ENCODE results near the gene NFIX. TPM values are rescaled to one million over a fixed set of nuclear protein-coding genes. Genes with fewer than 3 reads are reported as not detected.
A peak's percentile ranks its signal among the peaks of the same experiment; 100 is the strongest.

NFIX gene
- total and polyA plus RNA-seq, 2 donors, result 2.0 to 10.5 TPM

DNA sequence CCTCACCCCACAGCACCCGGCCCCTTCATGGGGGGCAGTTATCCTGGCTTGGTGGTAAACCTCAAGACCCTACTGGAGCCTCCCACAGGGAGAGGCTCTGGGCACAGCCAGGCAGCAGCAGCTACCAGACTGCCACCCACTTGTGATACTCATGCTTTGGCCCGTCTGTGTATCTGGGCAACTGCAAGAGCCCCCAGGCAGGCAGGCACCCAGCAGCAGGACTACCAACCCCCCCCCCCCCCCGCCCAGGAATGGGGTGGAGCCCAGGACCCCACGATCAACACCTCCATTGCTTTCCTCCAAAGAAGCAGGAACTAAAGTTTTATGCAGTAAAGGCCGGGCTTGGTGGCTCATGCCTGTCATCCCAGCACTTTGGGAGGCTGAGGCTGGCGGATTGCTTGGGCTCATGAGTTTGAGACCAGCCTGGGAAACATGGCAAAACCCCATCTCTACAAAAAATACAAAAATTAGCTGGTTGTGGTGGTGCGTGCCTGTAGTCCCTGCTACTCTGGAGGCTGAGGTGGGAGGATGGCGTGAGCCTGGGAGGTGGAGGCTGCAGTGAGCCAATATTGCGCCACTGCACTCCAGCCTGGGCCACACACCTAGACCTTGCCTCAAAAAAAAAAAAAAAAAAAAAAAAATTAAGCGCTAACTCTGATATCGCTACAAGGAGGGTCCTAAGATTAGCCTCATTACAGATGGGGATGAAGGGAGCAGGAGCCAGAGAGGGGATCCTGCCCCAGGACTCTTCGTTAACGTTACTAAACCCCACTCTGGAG lies 108.5 kb downstream of the NFIX start:
- no peak for DNase-seq (ENCODE audit: low read depth in 6 of 9, low spot score in 9 of 9)
- Histone ChIP-seq H3K27me3 (ENCODE audit: control insufficient read depth in 2 of 2, insufficient read depth in 1 of 2, low read length in 1 of 2) (peaks cover 5 to 43% of the 10 kb centered on the region in 2 donors), H3K36me3 (ENCODE audit: control insufficient read depth in 2 of 2, insufficient read depth in 2 of 2, low read length in 1 of 2) (peaks cover 3% of the 10 kb centered on the region in 2 donors), H3K9me3 (ENCODE audit: control insufficient read depth in 2 of 2, insufficient read depth in 1 of 2, low read length in 1 of 2) (peaks cover 0 to 4% of the 10 kb centered on the region in 2 donors), H3K27ac (ENCODE audit: low read depth in 1 of 2, low read length in 1 of 2) (peak overlapping the region; percentile 36 to 60), H3K4me1 (ENCODE audit: control insufficient read depth in 2 of 2, insufficient read depth in 2 of 2, low read length in 2 of 2) (peaks cover 28 to 61% of the 10 kb centered on the region in 2 donors), H3K4me3 (ENCODE audit: low read length in 2 of 2) (peak overlapping the region; percentile 50 to 53)
- WGBS, result 25% methylated on average over 13 of the region's 13 CpGs

DNA sequence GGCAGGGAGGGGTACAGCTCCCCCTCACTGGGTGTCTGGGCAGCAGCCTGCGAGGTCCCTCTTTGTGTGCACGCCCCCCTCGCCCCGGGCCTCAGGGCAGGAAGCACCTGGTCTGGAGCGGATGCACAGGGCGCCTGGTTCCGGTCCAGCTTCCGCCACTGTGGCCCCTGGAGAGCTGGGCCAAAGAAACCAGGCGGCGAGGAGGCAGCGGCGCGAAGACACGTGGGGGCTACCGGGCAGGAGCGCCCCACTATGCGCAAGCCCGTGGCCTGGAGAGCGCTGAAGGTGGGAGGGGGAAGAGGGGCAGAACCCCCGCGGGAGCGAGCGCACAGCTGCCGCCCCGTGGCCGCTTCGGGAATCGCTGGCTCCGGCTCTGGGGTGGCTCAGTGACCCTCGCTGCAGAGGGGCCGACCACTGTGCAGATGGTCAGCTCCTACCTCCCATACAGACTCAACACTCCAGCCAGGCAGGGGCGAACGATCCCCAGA lies 109.1 kb downstream of the NFIX start:
- H3K27me3 ChIP-seq (ENCODE audit: control insufficient read depth in 2 of 2, insufficient read depth in 1 of 2, low read length in 1 of 2), result peaks cover 0 to 38% of the 10 kb centered on the region in 2 donors
- 4% methylated on average over 33 of the region's 33 CpGs for WGBS
- peak overlapping the region; percentile 31 to 60 for H3K27ac ChIP-seq (ENCODE audit: low read depth in 1 of 2, low read length in 1 of 2)

GRCh38 chr19:13104848-13105711 lies 109.8 kb downstream of the NFIX start:
- Histone ChIP-seq H3K27ac (ENCODE audit: low read depth in 1 of 2, low read length in 1 of 2) (peak overlapping the region; percentile 59 to 60), H3K4me3 (ENCODE audit: low read length in 2 of 2) (peak overlapping the region; percentile 50 to 53), H3K27me3 (ENCODE audit: control insufficient read depth in 2 of 2, insufficient read depth in 1 of 2, low read length in 1 of 2) (peaks cover 0 to 34% of the 10 kb centered on the region in 2 donors), H3K36me3 (ENCODE audit: control insufficient read depth in 2 of 2, insufficient read depth in 2 of 2, low read length in 1 of 2) (peaks cover 12 to 13% of the 10 kb centered on the region in 2 donors), H3K9me3 (ENCODE audit: control insufficient read depth in 2 of 2, insufficient read depth in 1 of 2, low read length in 1 of 2) (no peaks in the 10 kb centered on the region), H3K4me1 (ENCODE audit: control insufficient read depth in 2 of 2, insufficient read depth in 2 of 2, low read length in 2 of 2) (peaks cover 21 to 50% of the 10 kb centered on the region in 2 donors)
- WGBS, result 42% methylated on average over 29 of the region's 29 CpGs
- peak in 1 of 9 donors; percentile 34 for DNase-seq (ENCODE audit: low read depth in 6 of 9, low spot score in 9 of 9)

More for the DNA sequence above, 109.1 kb downstream of the NFIX start:
- Histone ChIP-seq H3K4me3 (ENCODE audit: low read length in 2 of 2) (peak overlapping the region; percentile 50 to 53), H3K9me3 (ENCODE audit: control insufficient read depth in 2 of 2, insufficient read depth in 1 of 2, low read length in 1 of 2) (peaks cover 0 to 4% of the 10 kb centered on the region in 2 donors), H3K36me3 (ENCODE audit: control insufficient read depth in 2 of 2, insufficient read depth in 2 of 2, low read length in 1 of 2) (peaks cover 8 to 10% of the 10 kb centered on the region in 2 donors), H3K4me1 (ENCODE audit: control insufficient read depth in 2 of 2, insufficient read depth in 2 of 2, low read length in 2 of 2) (peaks cover 26 to 56% of the 10 kb centered on the region in 2 donors)
- DNase-seq (ENCODE audit: low read depth in 6 of 9, low spot score in 9 of 9), result peak in 2 of 9 donors; percentile 67 to 72

GRCh38 chr19:13109361-13110098 lies 114.3 kb downstream of the NFIX start:
- Histone ChIP-seq H3K4me3 (ENCODE audit: low read length in 2 of 2) (no peak overlapping the region), H3K27me3 (ENCODE audit: control insufficient read depth in 2 of 2, insufficient read depth in 1 of 2, low read length in 1 of 2) (no peaks in the 10 kb centered on the region), H3K27ac (ENCODE audit: low read depth in 1 of 2, low read length in 1 of 2) (no peak overlapping the region), H3K36me3 (ENCODE audit: control insufficient read depth in 2 of 2, insufficient read depth in 2 of 2, low read length in 1 of 2) (peaks cover 22% of the 10 kb centered on the region in 2 donors), H3K4me1 (ENCODE audit: control insufficient read depth in 2 of 2, insufficient read depth in 2 of 2, low read length in 2 of 2) (peaks cover 0 to 7% of the 10 kb centered on the region in 2 donors), H3K9me3 (ENCODE audit: control insufficient read depth in 2 of 2, insufficient read depth in 1 of 2, low read length in 1 of 2) (no peaks in the 10 kb centered on the region)
- WGBS, result 97% methylated on average over 30 of the region's 30 CpGs
- DNase-seq (ENCODE audit: low read depth in 6 of 9, low spot score in 9 of 9), result no peak

- WGBS, result 98% methylated on average over 15 of the region's 15 CpGs
- peaks cover 22% of the 10 kb centered on the region in 2 donors for H3K36me3 ChIP-seq (ENCODE audit: control insufficient read depth in 2 of 2, insufficient read depth in 2 of 2, low read length in 1 of 2)
- no peak overlapping the region for H3K4me3 ChIP-seq (ENCODE audit: low read length in 2 of 2)
- peaks cover 0 to under 1% of the 10 kb centered on the region in 2 donors for H3K4me1 ChIP-seq (ENCODE audit: control insufficient read depth in 2 of 2, insufficient read depth in 2 of 2, low read length in 2 of 2)
- no peaks in the 10 kb centered on the region for H3K27me3 ChIP-seq (ENCODE audit: control insufficient read depth in 2 of 2, insufficient read depth in 1 of 2, low read length in 1 of 2)
- no peak overlapping the region for H3K27ac ChIP-seq (ENCODE audit: low read depth in 1 of 2, low read length in 1 of 2)
- H3K9me3 ChIP-seq (ENCODE audit: control insufficient read depth in 2 of 2, insufficient read depth in 1 of 2, low read length in 1 of 2), result no peaks in the 10 kb centered on the region
- DNase-seq (ENCODE audit: low read depth in 6 of 9, low spot score in 9 of 9), result no peak
Observed at GRCh38 chr19:13110099-13110610, 114.9 kb downstream of the NFIX start.

DNA sequence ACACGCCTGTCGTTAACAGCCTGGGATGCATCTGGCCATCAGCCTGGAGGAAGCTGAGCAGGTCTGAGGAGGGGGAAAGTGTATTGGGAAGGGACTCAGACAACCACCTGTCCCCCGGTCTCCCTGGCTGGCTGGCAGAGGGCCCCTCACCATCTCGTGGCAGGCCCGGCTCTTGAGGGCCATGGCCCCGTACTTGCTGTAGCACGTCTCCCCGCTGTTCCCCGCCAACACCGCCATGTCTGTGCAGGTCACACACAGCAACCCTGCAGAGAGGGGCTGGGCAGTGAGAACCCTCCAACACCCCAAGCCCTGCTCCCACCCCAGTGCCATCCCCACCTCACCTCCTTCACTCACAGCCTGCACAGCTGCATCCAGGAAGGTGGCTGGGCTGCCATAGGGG lies 117.3 kb downstream of the NFIX start:
- peaks cover 7 to 20% of the 10 kb centered on the region in 2 donors for H3K4me1 ChIP-seq (ENCODE audit: control insufficient read depth in 2 of 2, insufficient read depth in 2 of 2, low read length in 2 of 2)
- H3K27ac ChIP-seq (ENCODE audit: low read depth in 1 of 2, low read length in 1 of 2), result no peak overlapping the region
- H3K4me3 ChIP-seq (ENCODE audit: low read length in 2 of 2), result no peak overlapping the region
- no peaks in the 10 kb centered on the region for H3K27me3 ChIP-seq (ENCODE audit: control insufficient read depth in 2 of 2, insufficient read depth in 1 of 2, low read length in 1 of 2)
- peaks cover 21 to 22% of the 10 kb centered on the region in 2 donors for H3K36me3 ChIP-seq (ENCODE audit: control insufficient read depth in 2 of 2, insufficient read depth in 2 of 2, low read length in 1 of 2)
- WGBS, result 99% methylated on average over 10 of the region's 10 CpGs
- no peak for DNase-seq (ENCODE audit: low read depth in 6 of 9, low spot score in 9 of 9)
- H3K9me3 ChIP-seq (ENCODE audit: control insufficient read depth in 2 of 2, insufficient read depth in 1 of 2, low read length in 1 of 2), result no peaks in the 10 kb centered on the region

DNA sequence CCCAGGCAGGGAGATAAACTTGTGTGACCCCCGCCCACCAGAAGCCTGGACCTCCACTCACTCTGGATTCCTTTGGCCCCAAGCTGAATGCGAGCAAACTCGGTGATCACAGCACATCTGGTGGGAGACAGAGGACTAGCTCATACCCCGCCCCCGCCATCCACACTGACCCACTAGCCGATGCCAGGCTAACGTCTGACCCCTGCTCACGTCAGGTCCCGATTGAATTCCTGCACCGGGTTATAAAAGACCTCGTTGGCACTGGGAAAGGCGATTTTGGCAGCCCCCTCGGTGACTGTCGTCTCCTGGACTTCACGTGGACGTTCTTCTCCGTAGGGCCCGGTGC lies 120.6 kb downstream of the NFIX start:
- no peaks in the 10 kb centered on the region for H3K27me3 ChIP-seq (ENCODE audit: control insufficient read depth in 2 of 2, insufficient read depth in 1 of 2, low read length in 1 of 2)
- DNase-seq (ENCODE audit: low read depth in 6 of 9, low spot score in 9 of 9), result no peak
- H3K4me1 ChIP-seq (ENCODE audit: control insufficient read depth in 2 of 2, insufficient read depth in 2 of 2, low read length in 2 of 2), result peaks cover 14 to 36% of the 10 kb centered on the region in 2 donors
- WGBS, result 5% methylated on average over 18 of the region's 18 CpGs
- H3K27ac ChIP-seq (ENCODE audit: low read depth in 1 of 2, low read length in 1 of 2), result peak overlapping the region in 1 of 2 donors; percentile 45
- peak overlapping the region; percentile 79 to 88 for H3K4me3 ChIP-seq (ENCODE audit: low read length in 2 of 2)
- peaks cover 7 to 10% of the 10 kb centered on the region in 2 donors for H3K36me3 ChIP-seq (ENCODE audit: control insufficient read depth in 2 of 2, insufficient read depth in 2 of 2, low read length in 1 of 2)
- no peaks in the 10 kb centered on the region for H3K9me3 ChIP-seq (ENCODE audit: control insufficient read depth in 2 of 2, insufficient read depth in 1 of 2, low read length in 1 of 2)

DNA sequence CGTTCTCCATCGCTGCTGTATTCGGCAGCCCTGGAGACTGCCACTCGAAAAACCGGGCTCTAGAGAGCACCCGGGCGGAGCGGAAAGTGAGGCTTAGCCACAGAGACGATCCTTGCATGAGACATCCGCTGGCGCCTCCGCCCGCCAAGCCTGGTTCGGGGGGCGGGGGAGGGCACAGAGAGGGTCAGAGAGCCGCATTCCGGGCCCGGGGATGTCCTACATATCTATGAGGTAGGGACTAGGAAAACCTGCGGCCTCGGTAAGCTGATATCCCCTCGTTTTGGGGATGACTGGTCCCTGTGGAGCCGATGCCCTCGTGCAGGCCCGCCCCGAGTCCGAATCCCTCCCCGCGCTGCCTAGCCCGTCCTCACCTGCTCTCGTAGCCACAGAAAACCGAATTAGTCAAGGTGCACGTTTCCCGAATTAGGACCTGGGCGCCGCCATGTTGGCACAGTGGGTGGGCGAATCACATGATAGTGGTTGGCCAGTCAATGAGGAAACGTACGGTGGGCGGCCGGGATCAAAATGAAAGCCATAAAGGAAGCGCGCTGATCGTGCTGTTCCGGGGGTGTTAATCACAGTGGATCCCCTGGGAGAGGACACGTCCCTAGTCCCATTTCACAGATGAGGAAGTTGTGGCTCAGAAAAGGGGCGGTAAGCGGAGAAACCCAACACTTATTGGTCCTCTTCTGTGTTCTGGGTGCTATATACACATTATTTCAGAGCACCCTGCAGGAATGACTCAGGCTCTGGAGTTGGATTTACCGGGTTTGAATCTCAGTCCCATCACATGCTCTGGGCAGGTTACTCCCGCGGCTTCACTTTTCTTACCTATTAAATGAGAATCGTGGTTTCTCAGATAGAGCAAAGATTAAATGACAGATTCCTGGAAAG lies 121.3 kb downstream of the NFIX start, which contains the start of gene TRMT1:
TRMT1 (minus strand) TSS at position 459 of the 894 bp plus-strand sequence; CDS start at position 118, 341 bp downstream.
- Histone ChIP-seq H3K27ac (ENCODE audit: low read depth in 1 of 2, low read length in 1 of 2) (peak within 1 kb of the TSS; percentile 70 to 81), H3K9me3 (ENCODE audit: control insufficient read depth in 2 of 2, insufficient read depth in 1 of 2, low read length in 1 of 2) (no peaks in the 10 kb centered on the region), H3K4me3 (ENCODE audit: low read length in 2 of 2) (peak within 1 kb of the TSS; percentile 79 to 88), H3K4me1 (ENCODE audit: control insufficient read depth in 2 of 2, insufficient read depth in 2 of 2, low read length in 2 of 2) (peaks cover 14 to 36% of the 10 kb centered on the region in 2 donors), H3K36me3 (ENCODE audit: control insufficient read depth in 2 of 2, insufficient read depth in 2 of 2, low read length in 1 of 2) (peaks cover 10 to 11% of the 10 kb centered on the region in 2 donors), H3K27me3 (ENCODE audit: control insufficient read depth in 2 of 2, insufficient read depth in 1 of 2, low read length in 1 of 2) (no peaks in the 10 kb centered on the region)
- under 1% methylated on average over 51 of the region's 51 CpGs for WGBS
- peak; percentile 68 to 96 (median 86) for DNase-seq (ENCODE audit: low read depth in 6 of 9, low spot score in 9 of 9)
